GM13977 (cell line): Measurements from ENCODE around the gene XPNPEP1.
A peak's percentile ranks its signal among the peaks of the same experiment; 100 is the strongest.

Experiments
- DNase-seq: peaks from one replicate; pipeline ENCODE4 v3.0.0; 2012; ENCODE audit warnings: low spot score
- in situ Hi-C: fragments of 300-500 bp; cut with MboI; formaldehyde crosslinking; loops from one replicate; pipeline ENCODE4 v1.12.0; 2022; ENCODE audit warnings: low sequenced_read_pairs, low pct_unique_long_range_greater_than_20kb, mixed read lengths, inconsistent platforms; ENCODE audit not compliant: unreplicated experiment
- TF ChIP-seq, protein P1 (sequence below): IDR thresholded peaks from 2 replicates; pipeline ENCODE4 v1.5.1; 2012; ENCODE audit warnings: mild to moderate bottlenecking, control low read depth; ENCODE audit not compliant: insufficient read depth; ENCODE audit errors: extremely low read depth, missing control alignments

Gene XPNPEP1

GRCh38 chr10:109846832-109847231 lies 76.5 kb downstream of the XPNPEP1 start:
- DNase-seq = no peak
- TF ChIP-seq, protein P1, sequence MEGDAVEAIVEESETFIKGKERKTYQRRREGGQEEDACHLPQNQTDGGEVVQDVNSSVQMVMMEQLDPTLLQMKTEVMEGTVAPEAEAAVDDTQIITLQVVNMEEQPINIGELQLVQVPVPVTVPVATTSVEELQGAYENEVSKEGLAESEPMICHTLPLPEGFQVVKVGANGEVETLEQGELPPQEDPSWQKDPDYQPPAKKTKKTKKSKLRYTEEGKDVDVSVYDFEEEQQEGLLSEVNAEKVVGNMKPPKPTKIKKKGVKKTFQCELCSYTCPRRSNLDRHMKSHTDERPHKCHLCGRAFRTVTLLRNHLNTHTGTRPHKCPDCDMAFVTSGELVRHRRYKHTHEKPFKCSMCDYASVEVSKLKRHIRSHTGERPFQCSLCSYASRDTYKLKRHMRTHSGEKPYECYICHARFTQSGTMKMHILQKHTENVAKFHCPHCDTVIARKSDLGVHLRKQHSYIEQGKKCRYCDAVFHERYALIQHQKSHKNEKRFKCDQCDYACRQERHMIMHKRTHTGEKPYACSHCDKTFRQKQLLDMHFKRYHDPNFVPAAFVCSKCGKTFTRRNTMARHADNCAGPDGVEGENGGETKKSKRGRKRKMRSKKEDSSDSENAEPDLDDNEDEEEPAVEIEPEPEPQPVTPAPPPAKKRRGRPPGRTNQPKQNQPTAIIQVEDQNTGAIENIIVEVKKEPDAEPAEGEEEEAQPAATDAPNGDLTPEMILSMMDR = no peak
- in situ Hi-C loops = no loop called here

- DNase-seq = no peak
- TF ChIP-seq, protein P1 = no peak
- in situ Hi-C loops = no loop called here
Observed at GRCh38 chr10:109845308-109845707, 78.0 kb downstream of the XPNPEP1 start.

DNA sequence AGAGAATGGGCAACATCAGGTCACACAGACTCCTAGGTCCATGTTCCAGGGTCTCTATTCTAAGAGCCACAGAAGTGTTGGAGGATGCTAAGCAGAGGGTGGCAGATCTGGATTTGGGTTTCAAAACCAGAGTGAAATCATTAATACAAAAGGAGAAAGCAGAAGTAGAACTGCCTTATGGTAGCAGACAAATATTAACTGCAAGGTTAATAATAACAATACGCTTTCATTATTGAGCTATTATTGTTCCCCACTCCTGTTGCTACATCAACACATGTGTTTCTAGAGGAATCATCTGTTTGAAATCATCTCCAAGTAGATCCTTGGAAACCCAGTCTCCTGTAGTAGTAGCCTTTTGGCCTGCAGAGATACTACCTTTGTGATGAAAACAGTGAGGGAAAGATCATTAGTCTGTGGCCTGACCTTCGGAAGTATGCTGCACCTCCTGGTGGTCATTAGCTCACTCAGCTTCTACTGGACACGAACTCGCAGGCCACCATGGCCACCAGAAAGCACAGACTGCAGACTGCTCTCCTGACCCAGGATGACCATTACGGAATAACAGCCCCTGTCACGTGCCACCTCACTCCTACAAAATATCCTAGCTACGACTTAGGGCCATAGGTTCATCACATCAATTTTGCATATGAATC lies 84.6 kb downstream of the XPNPEP1 start:
- TF ChIP-seq, protein P1 = peak; percentile 2
- no peak for DNase-seq
- in situ Hi-C loops = no loop called here

- in situ Hi-C loops = no loop called here
- no peak for DNase-seq
- TF ChIP-seq, protein P1 = no peak
Observed at GRCh38 chr10:109837384-109837783, 85.9 kb downstream of the XPNPEP1 start.

DNA sequence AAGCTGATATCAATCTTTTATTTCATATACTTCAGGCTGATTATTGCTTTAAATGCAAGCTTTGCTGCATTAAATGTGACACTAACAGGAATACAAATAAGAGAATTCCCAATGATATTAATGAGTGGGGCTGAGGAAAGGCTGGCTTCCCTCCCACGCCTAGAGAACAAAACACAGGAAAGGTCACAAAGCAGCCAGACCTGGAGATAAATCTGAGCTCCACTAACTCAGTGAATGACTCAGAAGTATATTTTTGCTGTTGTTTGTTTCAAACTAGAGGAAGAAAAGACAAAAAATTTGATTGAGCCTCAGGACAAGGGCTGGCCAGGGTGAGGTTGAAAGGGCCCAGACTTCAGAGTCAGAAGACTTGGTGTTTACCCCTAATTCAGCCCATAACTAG lies 88.1 kb downstream of the XPNPEP1 start:
- DNase-seq = no peak
- in situ Hi-C loops = no loop called here
- TF ChIP-seq, protein P1 = no peak

GRCh38 chr10:109831846-109832245 lies 91.5 kb downstream of the XPNPEP1 start:
- no peak for DNase-seq

More at GRCh38 chr10:109831846-109832245, 91.5 kb downstream of the XPNPEP1 start:
- in situ Hi-C loops = no loop called here
- TF ChIP-seq, protein P1 = no peak
